Caco-2 (cell line): ENCODE results near the gene BRINP2. TPM values are rescaled to one million over a fixed set of nuclear protein-coding genes. Genes with fewer than 3 reads are reported as not detected.

ENCODE experiments used
- BruUV-seq: library from RNA; stranded (reverse); fragments of 400-500 nt; replicated peaks from 2 replicates; lab custom pipeline; 2021; lab: Mats Ljungman, UMichigan
- CTCF ChIA-PET: fragments of 300-600 bp; sonication (Branson Sonifier 250); formaldehyde crosslinking; loops from one replicate; lab custom pipeline; 2022; ENCODE audit warnings: antibody characterized with exemption; lab: Charles Lee
- POLR2A ChIA-PET: fragments of 300-600 bp; sonication (Branson Sonifier 250); formaldehyde crosslinking; loops from one replicate; lab custom pipeline; 2022; ENCODE audit warnings: antibody characterized with exemption; lab: Charles Lee
- DNase-seq, 2 experiments: peaks; one replicate each; pipeline versions ENCODE4 v3.0.0 to v3.0.0-alpha.2; 2020 to 2022
- H3K27me3 ChIP-seq: replicated peaks from 2 replicates; pipeline ENCODE4 v1.6.0; 2011; ENCODE audit warnings: low read length; ENCODE audit not compliant: control insufficient read depth, insufficient read depth
- H3K36me3 ChIP-seq: 2 replicates; pipeline ENCODE4 v1.5.1; 2011; ENCODE audit warnings: low read length; ENCODE audit not compliant: control insufficient read depth, insufficient read depth
- H3K4me1 ChIP-seq: fragments of 250-450 bp; sonication (Bioruptor Pico); 2 replicates; pipeline ENCODE4 v1.5.1; 2020; ENCODE audit warnings: mild to moderate bottlenecking
- H3K4me3 ChIP-seq: 2 replicates; pipeline ENCODE4 v1.5.1; 2011; ENCODE audit warnings: low read depth, mild to moderate bottlenecking, control low read depth, low read length
- H3K9me3 ChIP-seq: fragments of 250-450 bp; sonication (Bioruptor Pico); 2 replicates; pipeline ENCODE4 v1.5.1; 2020; ENCODE audit warnings: mild to moderate bottlenecking, moderate library complexity
- H3K27ac Mint-ChIP-seq: one replicate; pipeline ENCODE4 v1.8.0; 2022; ENCODE audit warnings: mixed read lengths; ENCODE audit not compliant: unreplicated experiment
- H3K27me3 Mint-ChIP-seq: one replicate; pipeline ENCODE4 v1.8.0; 2022; ENCODE audit warnings: mixed read lengths; ENCODE audit not compliant: insufficient read depth, unreplicated experiment
- H3K36me3 Mint-ChIP-seq: one replicate; pipeline ENCODE4 v1.8.0; 2022; ENCODE audit warnings: mild to moderate bottlenecking, mixed read lengths; ENCODE audit not compliant: insufficient read depth, unreplicated experiment
- H3K4me1 Mint-ChIP-seq: one replicate; pipeline ENCODE4 v1.8.0; 2022; ENCODE audit warnings: low read depth, mixed read lengths; ENCODE audit not compliant: unreplicated experiment
- H3K4me3 Mint-ChIP-seq: one replicate; pipeline ENCODE4 v1.8.0; 2022; ENCODE audit warnings: mild to moderate bottlenecking, moderate library complexity, mixed read lengths; ENCODE audit not compliant: unreplicated experiment
- H3K9me3 Mint-ChIP-seq: one replicate; pipeline ENCODE4 v1.8.0; 2022; ENCODE audit warnings: mixed read lengths; ENCODE audit not compliant: unreplicated experiment
- intact Hi-C: fragments of 100-400 bp; cut with micrococcal nuclease; formaldehyde crosslinking; loops from one replicate; pipeline ENCODE4 v1.10.0; 2022; ENCODE audit not compliant: unreplicated experiment
- total RNA-seq: library from RNA; stranded (reverse); gene quantifications from 2 replicates; pipeline ENCODE4 v1.2.3, GENCODE V29; 2022
- TF ChIP-seq, protein P1 (sequence below), 2 experiments: fragments of 200-600 bp in 1 of 2; IDR thresholded peaks; 1 replicate in 1 of 2; 2 replicates in 1 of 2; pipeline versions ENCODE4 v1.5.1 to v1.8.0; 2011 to 2022; ENCODE audit warnings: antibody characterized with exemption in 1 of 2, control low read depth in 1 of 2, inconsistent platforms in 1 of 2, low read depth in 1 of 2, low read length in 1 of 2, mild to moderate bottlenecking in 1 of 2, moderate library complexity in 1 of 2; ENCODE audit not compliant: insufficient read depth in 1 of 2, severe bottlenecking in 1 of 2, unreplicated experiment in 1 of 2

BRINP2 gene
- total RNA-seq, 1 experiment from 2014 or later = not detected

DNA sequence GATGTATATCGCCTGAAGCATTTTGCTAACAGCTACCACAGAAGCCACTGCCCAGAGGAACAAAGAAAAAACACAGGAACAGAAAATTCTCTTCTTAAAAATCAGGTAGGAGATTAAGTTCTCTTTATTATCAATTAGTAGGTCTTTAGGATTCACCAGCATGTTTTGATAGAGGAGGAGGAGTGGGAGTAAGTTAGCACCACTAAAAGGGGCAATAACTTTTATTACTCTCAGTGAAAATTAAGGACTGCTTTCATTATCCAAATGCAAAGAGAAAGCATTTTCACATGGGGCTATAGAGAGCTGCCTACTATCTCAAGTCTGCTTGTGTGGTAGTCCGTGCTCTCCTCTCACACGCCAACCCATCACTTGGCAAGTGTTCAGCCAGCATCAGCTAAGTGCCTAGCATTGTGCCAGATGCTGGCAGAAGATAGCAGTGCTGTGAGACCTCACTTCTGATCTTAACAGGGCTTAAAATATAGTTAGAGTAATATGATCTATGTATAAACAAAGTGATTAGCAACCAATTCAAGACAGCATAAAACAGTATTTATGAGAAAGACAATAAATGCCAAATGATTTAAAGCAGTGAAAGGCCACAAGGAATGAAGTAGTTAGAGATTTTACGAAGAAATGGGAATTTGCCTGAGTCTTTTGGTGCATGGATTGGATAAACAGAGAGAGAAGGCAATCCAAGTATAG, 46.0 kb upstream of the BRINP2 start:
- Mint-ChIP-seq H3K9me3 (no peaks in the 10 kb centered on the region), H3K4me3 (no peak overlapping the region), H3K27me3 (peaks cover 20% of the 10 kb centered on the region), H3K36me3 (no peaks in the 10 kb centered on the region), H3K4me1 (no peaks in the 10 kb centered on the region), H3K27ac (no peak overlapping the region)
- no TSS peak for BruUV-seq
- Histone ChIP-seq H3K27me3 (0 out of 2 replicates have a peak, but pooled peaks cover 1% of the 10 kb centered on the region), H3K36me3 (no peaks in the 10 kb centered on the region), H3K9me3 (no peaks in the 10 kb centered on the region), H3K4me3 (no peak overlapping the region), H3K4me1 (no peaks in the 10 kb centered on the region)
- DNase-seq = no peak
- POLR2A ChIA-PET = no interaction called here
- TF ChIP-seq, protein P1, sequence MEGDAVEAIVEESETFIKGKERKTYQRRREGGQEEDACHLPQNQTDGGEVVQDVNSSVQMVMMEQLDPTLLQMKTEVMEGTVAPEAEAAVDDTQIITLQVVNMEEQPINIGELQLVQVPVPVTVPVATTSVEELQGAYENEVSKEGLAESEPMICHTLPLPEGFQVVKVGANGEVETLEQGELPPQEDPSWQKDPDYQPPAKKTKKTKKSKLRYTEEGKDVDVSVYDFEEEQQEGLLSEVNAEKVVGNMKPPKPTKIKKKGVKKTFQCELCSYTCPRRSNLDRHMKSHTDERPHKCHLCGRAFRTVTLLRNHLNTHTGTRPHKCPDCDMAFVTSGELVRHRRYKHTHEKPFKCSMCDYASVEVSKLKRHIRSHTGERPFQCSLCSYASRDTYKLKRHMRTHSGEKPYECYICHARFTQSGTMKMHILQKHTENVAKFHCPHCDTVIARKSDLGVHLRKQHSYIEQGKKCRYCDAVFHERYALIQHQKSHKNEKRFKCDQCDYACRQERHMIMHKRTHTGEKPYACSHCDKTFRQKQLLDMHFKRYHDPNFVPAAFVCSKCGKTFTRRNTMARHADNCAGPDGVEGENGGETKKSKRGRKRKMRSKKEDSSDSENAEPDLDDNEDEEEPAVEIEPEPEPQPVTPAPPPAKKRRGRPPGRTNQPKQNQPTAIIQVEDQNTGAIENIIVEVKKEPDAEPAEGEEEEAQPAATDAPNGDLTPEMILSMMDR (IDR thresholded peaks at IDR 0.05; ENCODE audit: insufficient read depth in 1 of 2, low read depth in 1 of 2, low read length in 1 of 2, severe bottlenecking in 1 of 2, unreplicated experiment in 1 of 2) = no peak
- intact Hi-C loops = no loop called here
- CTCF ChIA-PET = no interaction called here

DNA sequence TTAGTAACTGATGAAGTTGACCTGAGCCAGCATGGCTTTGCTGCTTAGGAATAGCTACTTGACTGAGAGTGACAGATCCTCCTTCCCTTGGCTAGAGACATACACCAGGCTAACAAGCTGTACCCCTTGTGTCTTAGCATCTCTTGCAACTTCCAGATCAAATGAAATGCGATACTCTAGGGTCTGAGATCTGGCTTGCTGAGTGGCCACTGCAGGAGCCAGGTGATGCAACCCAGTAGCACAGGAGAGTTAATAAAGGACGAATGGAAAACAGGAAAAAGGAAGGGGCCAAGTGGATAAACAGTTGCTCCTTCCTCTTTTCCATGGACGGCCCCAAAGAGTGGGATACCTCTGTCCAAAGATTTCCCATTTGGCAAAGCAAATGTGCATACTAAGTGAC, 44.5 kb upstream of the BRINP2 start:
- TF ChIP-seq, protein P1 (IDR thresholded peaks at IDR 0.05; ENCODE audit: insufficient read depth in 1 of 2, low read depth in 1 of 2, low read length in 1 of 2, severe bottlenecking in 1 of 2, unreplicated experiment in 1 of 2) = no peak
- no peak overlapping the region for H3K27ac Mint-ChIP-seq
- intact Hi-C loops = no loop called here
- no peak for DNase-seq
- Histone ChIP-seq H3K4me3 (no peak overlapping the region), H3K9me3 (no peaks in the 10 kb centered on the region), H3K4me1 (no peaks in the 10 kb centered on the region), H3K36me3 (no peaks in the 10 kb centered on the region), H3K27me3 (no peaks in the 10 kb centered on the region)
- ChIA-PET POLR2A (no interaction called here), CTCF (no interaction called here)
- H3K4me1 Mint-ChIP-seq = no peaks in the 10 kb centered on the region
- H3K36me3 Mint-ChIP-seq = no peaks in the 10 kb centered on the region
- no TSS peak for BruUV-seq
- H3K9me3 Mint-ChIP-seq = no peaks in the 10 kb centered on the region
- H3K4me3 Mint-ChIP-seq = no peak overlapping the region
- peaks cover 17% of the 10 kb centered on the region for H3K27me3 Mint-ChIP-seq

DNA sequence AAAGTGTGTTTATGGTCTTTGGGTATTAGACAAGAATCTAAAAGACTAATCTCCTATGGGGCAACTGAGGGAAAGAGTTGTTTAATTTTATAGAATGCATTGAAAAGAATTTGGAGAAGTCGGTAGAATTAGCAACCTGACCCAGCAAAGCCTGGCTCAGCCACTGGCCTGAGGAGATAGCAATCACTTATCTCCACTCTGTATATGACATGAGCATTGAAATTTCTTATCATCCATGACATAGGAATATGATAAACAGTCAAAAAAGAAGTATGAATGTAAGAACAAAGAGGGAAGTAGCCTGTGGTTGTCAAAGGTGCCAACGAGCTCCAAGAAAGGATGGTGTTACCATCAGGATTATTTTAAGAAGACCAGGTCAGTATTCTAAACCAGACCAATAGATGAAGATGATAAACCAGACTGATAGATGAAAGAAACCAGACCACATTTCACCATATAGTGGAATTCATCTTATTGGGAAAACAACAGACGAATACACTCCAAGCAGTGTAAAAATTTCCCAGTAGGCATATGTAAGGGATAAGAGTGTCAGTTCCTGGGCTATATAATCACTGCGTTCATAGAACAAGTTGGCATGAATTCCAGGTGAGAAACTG, 42.0 kb upstream of the BRINP2 start:
- H3K9me3 Mint-ChIP-seq = no peaks in the 10 kb centered on the region
- BruUV-seq = no TSS peak
- H3K27ac Mint-ChIP-seq = no peak overlapping the region
- H3K27me3 ChIP-seq = no peaks in the 10 kb centered on the region
- H3K4me1 ChIP-seq = no peaks in the 10 kb centered on the region
- H3K36me3 ChIP-seq = no peaks in the 10 kb centered on the region
- no peaks in the 10 kb centered on the region for H3K9me3 ChIP-seq
- H3K4me3 Mint-ChIP-seq = no peak overlapping the region
- no peaks in the 10 kb centered on the region for H3K36me3 Mint-ChIP-seq
- no peak overlapping the region for H3K4me3 ChIP-seq
- CTCF ChIA-PET = no interaction called here
- H3K4me1 Mint-ChIP-seq = no peaks in the 10 kb centered on the region
- TF ChIP-seq, protein P1 (IDR thresholded peaks at IDR 0.05; ENCODE audit: insufficient read depth in 1 of 2, low read depth in 1 of 2, low read length in 1 of 2, severe bottlenecking in 1 of 2, unreplicated experiment in 1 of 2) = no peak
- POLR2A ChIA-PET = no interaction called here
- H3K27me3 Mint-ChIP-seq = peaks cover 15% of the 10 kb centered on the region
- intact Hi-C loops = no loop called here
- no peak for DNase-seq
